HEK293 (cell line): ENCODE measurements around the gene BIRC5.
A peak's percentile ranks its signal among the peaks of the same experiment; 100 is the strongest.

Experiments used
- CTCF ChIA-PET: fragments of 350-600 bp; formaldehyde crosslinking; extraction: SDS; loops from one replicate; lab custom pipeline; 2021; ENCODE audit warnings: antibody characterized with exemption; lab: Yijun Ruan, JAX
- POLR2A ChIA-PET: fragments of 300-600 bp; formaldehyde crosslinking; extraction: SDS; loops from one replicate; lab custom pipeline; 2020; ENCODE audit warnings: antibody characterized with exemption, inconsistent platforms; lab: Yijun Ruan, JAX
- H3K27ac ChIP-seq: fragments of 200-500 bp; sonication (Bioruptor generic); 2 replicates; pipeline ENCODE4 v1.5.1; 2014; ENCODE audit warnings: low read depth, low read length, control low read depth, inconsistent platforms; ENCODE audit errors: extremely low read depth
- H3K36me3 ChIP-seq, 2 experiments: fragments of 200-500 bp in 1 of 2; sonication (Bioruptor generic) in 1 of 2; 1 replicate in 1 of 2; 2 replicates in 1 of 2; pipeline ENCODE4 v1.5.1; 2014 to 2017; ENCODE audit warnings: inconsistent platforms in 2 of 2, low read length in 2 of 2; ENCODE audit not compliant: control insufficient read depth in 2 of 2, insufficient read depth in 1 of 2
- H3K4me1 ChIP-seq: fragments of 200-500 bp; sonication (Bioruptor generic); 2 replicates; pipeline ENCODE4 v1.5.1; 2014; ENCODE audit warnings: mild to moderate bottlenecking, low read length, inconsistent platforms; ENCODE audit not compliant: control insufficient read depth, insufficient read depth
- H3K4me3 ChIP-seq: 2 replicates; pipeline ENCODE4 v1.5.1; 2011; ENCODE audit warnings: low read depth, mild to moderate bottlenecking, control low read depth, low read length, moderate library complexity
- H3K9me3 ChIP-seq: fragments of 200-500 bp; sonication (Bioruptor generic); 2 replicates; pipeline ENCODE4 v1.5.1; 2014; ENCODE audit warnings: low read depth, low read length, inconsistent platforms; ENCODE audit not compliant: control insufficient read depth, insufficient read depth
- GLIS1 ChIP-seq: fragments of 450-650 bp; formaldehyde crosslinking; IDR thresholded peaks from 2 replicates; pipeline ENCODE4 v1.5.1; 2016; ENCODE audit warnings: missing biosample characterization, missing genetic modification characterization
- GLIS2 ChIP-seq: fragments of 450-650 bp; formaldehyde crosslinking; IDR thresholded peaks from 2 replicates; pipeline ENCODE4 v1.5.1; 2016; ENCODE audit warnings: missing biosample characterization, missing genetic modification characterization
- SP7 ChIP-seq: fragments of 450-650 bp; formaldehyde crosslinking; IDR thresholded peaks from 2 replicates; pipeline ENCODE4 v1.5.1; 2016; ENCODE audit warnings: missing biosample characterization, missing genetic modification characterization
- ZBTB1 ChIP-seq: fragments of 450-650 bp; formaldehyde crosslinking; IDR thresholded peaks from 2 replicates; pipeline ENCODE4 v1.5.1; 2016; ENCODE audit warnings: missing biosample characterization, missing genetic modification characterization
- ZBTB20 ChIP-seq: fragments of 450-650 bp; formaldehyde crosslinking; IDR thresholded peaks from 2 replicates; pipeline ENCODE4 v1.5.1; 2016; ENCODE audit warnings: missing biosample characterization, missing genetic modification characterization
- ZEB2 ChIP-seq: fragments of 450-650 bp; formaldehyde crosslinking; IDR thresholded peaks from 2 replicates; pipeline ENCODE4 v1.5.1; 2016; ENCODE audit warnings: missing biosample characterization, missing genetic modification characterization
- ZFHX2 ChIP-seq: fragments of 450-650 bp; formaldehyde crosslinking; conservative IDR thresholded peaks from 2 replicates; pipeline ENCODE4 v1.5.1; 2016; ENCODE audit warnings: missing biosample characterization, missing genetic modification characterization
- ZFP37 ChIP-seq: fragments of 450-650 bp; formaldehyde crosslinking; IDR thresholded peaks from 2 replicates; pipeline ENCODE4 v1.5.1; 2016; ENCODE audit warnings: missing biosample characterization, missing genetic modification characterization
- ZFP41 ChIP-seq: fragments of 450-650 bp; formaldehyde crosslinking; IDR thresholded peaks from 2 replicates; pipeline ENCODE4 v1.5.1; 2016; ENCODE audit warnings: missing biosample characterization, missing genetic modification characterization, borderline replicate concordance
- ZIC2 ChIP-seq: fragments of 450-650 bp; formaldehyde crosslinking; IDR thresholded peaks from 2 replicates; pipeline ENCODE4 v1.5.1; 2016; ENCODE audit warnings: missing biosample characterization, missing genetic modification characterization
- ZNF155 ChIP-seq: fragments of 450-650 bp; formaldehyde crosslinking; IDR thresholded peaks from 2 replicates; pipeline ENCODE4 v1.5.1; 2016; ENCODE audit warnings: missing biosample characterization, missing genetic modification characterization
- ZNF223 ChIP-seq: fragments of 450-650 bp; formaldehyde crosslinking; IDR thresholded peaks from 2 replicates; pipeline ENCODE4 v1.5.1; 2016; ENCODE audit warnings: missing biosample characterization, missing genetic modification characterization
- ZNF341 ChIP-seq: fragments of 450-650 bp; formaldehyde crosslinking; IDR thresholded peaks from 2 replicates; pipeline ENCODE4; 2016; ENCODE audit warnings: low read depth, missing biosample characterization, missing genetic modification characterization
- ZNF473 ChIP-seq: fragments of 450-650 bp; formaldehyde crosslinking; IDR thresholded peaks from 2 replicates; pipeline ENCODE4 v1.5.1; 2017; ENCODE audit warnings: missing biosample characterization, missing genetic modification characterization
- ZNF549 ChIP-seq: fragments of 450-650 bp; IDR thresholded peaks from 2 replicates; pipeline ENCODE4 v1.5.1; 2018; ENCODE audit warnings: missing biosample characterization, missing genetic modification characterization, mild to moderate bottlenecking, inconsistent platforms, moderate library complexity
- ZNF776 ChIP-seq: fragments of 450-650 bp; formaldehyde crosslinking; IDR thresholded peaks from 2 replicates; pipeline ENCODE4 v1.5.0; 2017; ENCODE audit warnings: missing biosample characterization, missing genetic modification characterization, borderline replicate concordance
- TF ChIP-seq, protein P1 (sequence below): fragments of 450-650 bp; formaldehyde crosslinking; IDR thresholded peaks from 2 replicates; pipeline ENCODE4 v1.5.1; 2016; ENCODE audit warnings: missing biosample characterization, missing genetic modification characterization
- TF ChIP-seq, protein P2 (sequence below): fragments of 450-650 bp; formaldehyde crosslinking; IDR thresholded peaks from 2 replicates; pipeline ENCODE4 v1.5.1; 2017; ENCODE audit warnings: missing biosample characterization, mild to moderate bottlenecking, missing genetic modification characterization, moderate library complexity
- TF ChIP-seq, protein P3 (sequence below): fragments of 450-650 bp; formaldehyde crosslinking; IDR thresholded peaks from 2 replicates; pipeline ENCODE4 v1.5.1; 2016; ENCODE audit warnings: missing biosample characterization, missing genetic modification characterization
- TF ChIP-seq, protein P4 (sequence below): fragments of 450-650 bp; IDR thresholded peaks from 2 replicates; pipeline ENCODE4 v1.5.1; 2018; ENCODE audit warnings: missing biosample characterization, mild to moderate bottlenecking, missing genetic modification characterization
- TF ChIP-seq, protein P5 (sequence below): fragments of 450-650 bp; formaldehyde crosslinking; IDR thresholded peaks from 2 replicates; pipeline ENCODE4 v1.5.1; 2016; ENCODE audit warnings: missing biosample characterization, missing genetic modification characterization
- TF ChIP-seq, protein P6 (sequence below): fragments of 450-650 bp; formaldehyde crosslinking; IDR thresholded peaks from 2 replicates; pipeline ENCODE4 v1.5.1; 2016; ENCODE audit warnings: missing biosample characterization, missing genetic modification characterization

BIRC5 gene

DNA sequence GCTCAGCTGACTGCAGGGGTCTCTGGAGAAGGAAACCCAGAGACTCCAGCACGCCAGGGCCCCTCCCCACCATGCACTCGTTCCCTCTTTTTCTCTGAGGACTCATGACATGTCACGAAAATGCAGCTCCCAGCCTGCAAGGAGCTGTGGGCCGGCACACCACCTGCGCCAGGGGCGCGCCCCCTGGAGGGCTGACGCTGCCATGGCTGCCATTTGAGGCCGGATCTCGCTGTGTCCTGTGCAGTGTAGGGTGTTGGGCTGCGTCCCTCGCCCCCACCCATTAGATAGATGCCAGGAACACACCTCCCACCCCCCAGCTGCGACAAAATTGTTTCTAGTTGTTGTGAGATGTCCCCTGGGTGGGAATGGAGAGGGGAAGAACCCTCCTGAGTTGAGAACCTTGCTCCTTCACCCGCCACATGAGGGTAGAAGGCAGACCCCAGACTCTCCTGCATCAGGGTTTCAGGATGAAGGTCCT is 37.5 kb upstream of the BIRC5 start:
- peaks cover 29 to 85% of the 10 kb centered on the region in 2 experiments for H3K36me3 ChIP-seq
- CTCF ChIA-PET = interaction anchor here (0.5 to 8.1 kb wide), 37 partner anchors 9 to 1163 kb away, joined by 3 to 94 read pairs (median 4); partner anchors contain the start of genes AFMID and TK1
- no peak overlapping the region for H3K27ac ChIP-seq
- no peak overlapping the region for H3K4me3 ChIP-seq
- POLR2A ChIA-PET = interaction anchor here (0.5 to 4.1 kb wide), 6 partner anchors 10 to 218 kb away, joined by 3 to 48 read pairs (median 6); partner anchors contain the start of genes AFMID, TK1 and TNRC6C
- H3K4me1 ChIP-seq = no peaks in the 10 kb centered on the region; the same call in 1 of the 2 replicates
- H3K9me3 ChIP-seq = no peaks in the 10 kb centered on the region
- TF ChIP-seq GLIS1 = peak; percentile 82
- TF ChIP-seq ZFP41 = no peak
- TF ChIP-seq ZBTB1 (tag by site-specific recombination) = no peak
- peak; percentile 29; the same call in 1 of the 2 replicates for TF ChIP-seq ZEB2 (tag by site-specific recombination)
- peak; percentile 27; the same call in 1 of the 2 replicates for TF ChIP-seq ZFHX2 (tag by site-specific recombination)
- TF ChIP-seq ZNF155 (tag by site-specific recombination) = no peak
- TF ChIP-seq, protein P1, sequence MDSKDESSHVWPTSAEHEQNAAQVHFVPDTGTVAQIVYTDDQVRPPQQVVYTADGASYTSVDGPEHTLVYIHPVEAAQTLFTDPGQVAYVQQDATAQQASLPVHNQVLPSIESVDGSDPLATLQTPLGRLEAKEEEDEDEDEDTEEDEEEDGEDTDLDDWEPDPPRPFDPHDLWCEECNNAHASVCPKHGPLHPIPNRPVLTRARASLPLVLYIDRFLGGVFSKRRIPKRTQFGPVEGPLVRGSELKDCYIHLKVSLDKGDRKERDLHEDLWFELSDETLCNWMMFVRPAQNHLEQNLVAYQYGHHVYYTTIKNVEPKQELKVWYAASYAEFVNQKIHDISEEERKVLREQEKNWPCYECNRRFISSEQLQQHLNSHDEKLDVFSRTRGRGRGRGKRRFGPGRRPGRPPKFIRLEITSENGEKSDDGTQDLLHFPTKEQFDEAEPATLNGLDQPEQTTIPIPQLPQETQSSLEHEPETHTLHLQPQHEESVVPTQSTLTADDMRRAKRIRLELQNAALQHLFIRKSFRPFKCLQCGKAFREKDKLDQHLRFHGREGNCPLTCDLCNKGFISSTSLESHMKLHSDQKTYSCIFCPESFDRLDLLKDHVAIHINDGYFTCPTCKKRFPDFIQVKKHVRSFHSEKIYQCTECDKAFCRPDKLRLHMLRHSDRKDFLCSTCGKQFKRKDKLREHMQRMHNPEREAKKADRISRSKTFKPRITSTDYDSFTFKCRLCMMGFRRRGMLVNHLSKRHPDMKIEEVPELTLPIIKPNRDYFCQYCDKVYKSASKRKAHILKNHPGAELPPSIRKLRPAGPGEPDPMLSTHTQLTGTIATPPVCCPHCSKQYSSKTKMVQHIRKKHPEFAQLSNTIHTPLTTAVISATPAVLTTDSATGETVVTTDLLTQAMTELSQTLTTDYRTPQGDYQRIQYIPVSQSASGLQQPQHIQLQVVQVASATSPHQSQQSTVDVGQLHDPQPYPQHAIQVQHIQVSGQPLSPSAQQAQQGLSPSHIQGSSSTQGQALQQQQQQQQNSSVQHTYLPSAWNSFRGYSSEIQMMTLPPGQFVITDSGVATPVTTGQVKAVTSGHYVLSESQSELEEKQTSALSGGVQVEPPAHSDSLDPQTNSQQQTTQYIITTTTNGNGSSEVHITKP (tag by site-specific recombination) = no peak; the same call in 1 of the 2 replicates
- TF ChIP-seq ZNF341 (tag by site-specific recombination) = no peak
- TF ChIP-seq ZIC2 = peak; percentile 63
- TF ChIP-seq, protein P2, sequence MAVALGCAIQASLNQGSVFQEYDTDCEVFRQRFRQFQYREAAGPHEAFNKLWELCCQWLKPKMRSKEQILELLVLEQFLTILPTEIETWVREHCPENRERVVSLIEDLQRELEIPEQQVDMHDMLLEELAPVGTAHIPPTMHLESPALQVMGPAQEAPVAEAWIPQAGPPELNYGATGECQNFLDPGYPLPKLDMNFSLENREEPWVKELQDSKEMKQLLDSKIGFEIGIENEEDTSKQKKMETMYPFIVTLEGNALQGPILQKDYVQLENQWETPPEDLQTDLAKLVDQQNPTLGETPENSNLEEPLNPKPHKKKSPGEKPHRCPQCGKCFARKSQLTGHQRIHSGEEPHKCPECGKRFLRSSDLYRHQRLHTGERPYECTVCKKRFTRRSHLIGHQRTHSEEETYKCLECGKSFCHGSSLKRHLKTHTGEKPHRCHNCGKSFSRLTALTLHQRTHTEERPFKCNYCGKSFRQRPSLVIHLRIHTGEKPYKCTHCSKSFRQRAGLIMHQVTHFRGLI (tag by site-specific recombination) = peak; percentile 70
- peak; percentile 15; the same call in 1 of the 2 replicates for TF ChIP-seq ZNF223 (tag by site-specific recombination)
- TF ChIP-seq, protein P3, sequence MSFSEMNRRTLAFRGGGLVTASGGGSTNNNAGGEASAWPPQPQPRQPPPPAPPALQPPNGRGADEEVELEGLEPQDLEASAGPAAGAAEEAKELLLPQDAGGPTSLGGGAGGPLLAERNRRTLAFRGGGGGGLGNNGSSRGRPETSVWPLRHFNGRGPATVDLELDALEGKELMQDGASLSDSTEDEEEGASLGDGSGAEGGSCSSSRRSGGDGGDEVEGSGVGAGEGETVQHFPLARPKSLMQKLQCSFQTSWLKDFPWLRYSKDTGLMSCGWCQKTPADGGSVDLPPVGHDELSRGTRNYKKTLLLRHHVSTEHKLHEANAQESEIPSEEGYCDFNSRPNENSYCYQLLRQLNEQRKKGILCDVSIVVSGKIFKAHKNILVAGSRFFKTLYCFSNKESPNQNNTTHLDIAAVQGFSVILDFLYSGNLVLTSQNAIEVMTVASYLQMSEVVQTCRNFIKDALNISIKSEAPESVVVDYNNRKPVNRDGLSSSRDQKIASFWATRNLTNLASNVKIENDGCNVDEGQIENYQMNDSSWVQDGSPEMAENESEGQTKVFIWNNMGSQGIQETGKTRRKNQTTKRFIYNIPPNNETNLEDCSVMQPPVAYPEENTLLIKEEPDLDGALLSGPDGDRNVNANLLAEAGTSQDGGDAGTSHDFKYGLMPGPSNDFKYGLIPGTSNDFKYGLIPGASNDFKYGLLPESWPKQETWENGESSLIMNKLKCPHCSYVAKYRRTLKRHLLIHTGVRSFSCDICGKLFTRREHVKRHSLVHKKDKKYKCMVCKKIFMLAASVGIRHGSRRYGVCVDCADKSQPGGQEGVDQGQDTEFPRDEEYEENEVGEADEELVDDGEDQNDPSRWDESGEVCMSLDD (tag by site-specific recombination) = no peak
- TF ChIP-seq ZBTB20 (tag by site-specific recombination) = no peak
- TF ChIP-seq, protein P4, sequence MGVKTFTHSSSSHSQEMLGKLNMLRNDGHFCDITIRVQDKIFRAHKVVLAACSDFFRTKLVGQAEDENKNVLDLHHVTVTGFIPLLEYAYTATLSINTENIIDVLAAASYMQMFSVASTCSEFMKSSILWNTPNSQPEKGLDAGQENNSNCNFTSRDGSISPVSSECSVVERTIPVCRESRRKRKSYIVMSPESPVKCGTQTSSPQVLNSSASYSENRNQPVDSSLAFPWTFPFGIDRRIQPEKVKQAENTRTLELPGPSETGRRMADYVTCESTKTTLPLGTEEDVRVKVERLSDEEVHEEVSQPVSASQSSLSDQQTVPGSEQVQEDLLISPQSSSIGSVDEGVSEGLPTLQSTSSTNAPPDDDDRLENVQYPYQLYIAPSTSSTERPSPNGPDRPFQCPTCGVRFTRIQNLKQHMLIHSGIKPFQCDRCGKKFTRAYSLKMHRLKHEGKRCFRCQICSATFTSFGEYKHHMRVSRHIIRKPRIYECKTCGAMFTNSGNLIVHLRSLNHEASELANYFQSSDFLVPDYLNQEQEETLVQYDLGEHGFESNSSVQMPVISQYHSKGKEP = peak; percentile 65
- TF ChIP-seq ZNF473 (tag by site-specific recombination) = no peak
- 0 out of 2 replicates have a peak, but pooled peaks have one; percentile 13 for TF ChIP-seq SP7 (tag by site-specific recombination)
- TF ChIP-seq, protein P5, sequence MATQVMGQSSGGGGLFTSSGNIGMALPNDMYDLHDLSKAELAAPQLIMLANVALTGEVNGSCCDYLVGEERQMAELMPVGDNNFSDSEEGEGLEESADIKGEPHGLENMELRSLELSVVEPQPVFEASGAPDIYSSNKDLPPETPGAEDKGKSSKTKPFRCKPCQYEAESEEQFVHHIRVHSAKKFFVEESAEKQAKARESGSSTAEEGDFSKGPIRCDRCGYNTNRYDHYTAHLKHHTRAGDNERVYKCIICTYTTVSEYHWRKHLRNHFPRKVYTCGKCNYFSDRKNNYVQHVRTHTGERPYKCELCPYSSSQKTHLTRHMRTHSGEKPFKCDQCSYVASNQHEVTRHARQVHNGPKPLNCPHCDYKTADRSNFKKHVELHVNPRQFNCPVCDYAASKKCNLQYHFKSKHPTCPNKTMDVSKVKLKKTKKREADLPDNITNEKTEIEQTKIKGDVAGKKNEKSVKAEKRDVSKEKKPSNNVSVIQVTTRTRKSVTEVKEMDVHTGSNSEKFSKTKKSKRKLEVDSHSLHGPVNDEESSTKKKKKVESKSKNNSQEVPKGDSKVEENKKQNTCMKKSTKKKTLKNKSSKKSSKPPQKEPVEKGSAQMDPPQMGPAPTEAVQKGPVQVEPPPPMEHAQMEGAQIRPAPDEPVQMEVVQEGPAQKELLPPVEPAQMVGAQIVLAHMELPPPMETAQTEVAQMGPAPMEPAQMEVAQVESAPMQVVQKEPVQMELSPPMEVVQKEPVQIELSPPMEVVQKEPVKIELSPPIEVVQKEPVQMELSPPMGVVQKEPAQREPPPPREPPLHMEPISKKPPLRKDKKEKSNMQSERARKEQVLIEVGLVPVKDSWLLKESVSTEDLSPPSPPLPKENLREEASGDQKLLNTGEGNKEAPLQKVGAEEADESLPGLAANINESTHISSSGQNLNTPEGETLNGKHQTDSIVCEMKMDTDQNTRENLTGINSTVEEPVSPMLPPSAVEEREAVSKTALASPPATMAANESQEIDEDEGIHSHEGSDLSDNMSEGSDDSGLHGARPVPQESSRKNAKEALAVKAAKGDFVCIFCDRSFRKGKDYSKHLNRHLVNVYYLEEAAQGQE = no peak
- TF ChIP-seq ZFP37 (tag by site-specific recombination) = no peak
- TF ChIP-seq, protein P6, sequence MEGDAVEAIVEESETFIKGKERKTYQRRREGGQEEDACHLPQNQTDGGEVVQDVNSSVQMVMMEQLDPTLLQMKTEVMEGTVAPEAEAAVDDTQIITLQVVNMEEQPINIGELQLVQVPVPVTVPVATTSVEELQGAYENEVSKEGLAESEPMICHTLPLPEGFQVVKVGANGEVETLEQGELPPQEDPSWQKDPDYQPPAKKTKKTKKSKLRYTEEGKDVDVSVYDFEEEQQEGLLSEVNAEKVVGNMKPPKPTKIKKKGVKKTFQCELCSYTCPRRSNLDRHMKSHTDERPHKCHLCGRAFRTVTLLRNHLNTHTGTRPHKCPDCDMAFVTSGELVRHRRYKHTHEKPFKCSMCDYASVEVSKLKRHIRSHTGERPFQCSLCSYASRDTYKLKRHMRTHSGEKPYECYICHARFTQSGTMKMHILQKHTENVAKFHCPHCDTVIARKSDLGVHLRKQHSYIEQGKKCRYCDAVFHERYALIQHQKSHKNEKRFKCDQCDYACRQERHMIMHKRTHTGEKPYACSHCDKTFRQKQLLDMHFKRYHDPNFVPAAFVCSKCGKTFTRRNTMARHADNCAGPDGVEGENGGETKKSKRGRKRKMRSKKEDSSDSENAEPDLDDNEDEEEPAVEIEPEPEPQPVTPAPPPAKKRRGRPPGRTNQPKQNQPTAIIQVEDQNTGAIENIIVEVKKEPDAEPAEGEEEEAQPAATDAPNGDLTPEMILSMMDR (tag by site-specific recombination) = peak; percentile 90
- TF ChIP-seq GLIS2 (tag by site-specific recombination) = 0 out of 2 replicates have a peak, but pooled peaks have one; percentile 28
- no peak for TF ChIP-seq ZNF549
- no peak for TF ChIP-seq ZNF776 (tag by site-specific recombination)
